Spleen (tissue), 11 donors: ENCODE results near the gene PHF20. TPM values are rescaled to one million over a fixed set of nuclear protein-coding genes. Genes with fewer than 3 reads are reported as not detected.
A peak's percentile ranks its signal among the peaks of the same experiment; 100 is the strongest.
"Not testable (repeated sequence)": the region's sequence is repeated elsewhere in the genome, so short reads cannot be mapped to it uniquely, and the experiment has no call there.

Source experiments
- DNase-seq: peaks from one replicate; pipeline ENCODE4 v3.0.0-alpha.2; 2020
- H3K27ac ChIP-seq, 8 donors: fragments of 200-600 bp; sonication (generic) in 7 of 8; 1 replicate in 4 of 8; 2 replicates in 4 of 8; pipeline versions ENCODE4 v1.5.0 to v1.8.0; 2016 to 2021; ENCODE audit warnings: inconsistent platforms in 4 of 8, mild to moderate bottlenecking in 4 of 8, moderate library complexity in 1 of 8
- H3K27me3 ChIP-seq, 7 donors: fragments of 200-600 bp; sonication (generic) in 6 of 7; replicated peaks in 1 of 7; 1 replicate in 4 of 7; 2 replicates in 3 of 7; pipeline versions ENCODE4 v1.5.0 to v1.8.0; 2016 to 2021; ENCODE audit warnings: inconsistent platforms in 3 of 7, mild to moderate bottlenecking in 1 of 7
- H3K36me3 ChIP-seq, 6 donors: fragments of 200-600 bp; sonication (generic) in 5 of 6; 1 replicate in 4 of 6; 2 replicates in 2 of 6; pipeline versions ENCODE4 v1.5.0 to v1.8.0; 2016 to 2021; ENCODE audit warnings: inconsistent platforms in 2 of 6
- H3K4me1 ChIP-seq, 6 donors: fragments of 200-600 bp; sonication (generic) in 5 of 6; 1 replicate in 3 of 6; 2 replicates in 3 of 6; pipeline versions ENCODE4 v1.5.0 to v1.8.0; 2016 to 2021; ENCODE audit warnings: inconsistent platforms in 3 of 6
- H3K4me3 ChIP-seq, 8 donors: fragments of 200-600 bp; sonication (generic) in 7 of 8; 1 replicate in 4 of 8; 2 replicates in 4 of 8; pipeline versions ENCODE4 v1.5.0 to v1.8.0; 2016 to 2021; ENCODE audit warnings: inconsistent platforms in 4 of 8, mild to moderate bottlenecking in 4 of 8, moderate library complexity in 2 of 8
- H3K9me3 ChIP-seq, 8 donors: fragments of 200-600 bp; sonication (generic) in 7 of 8; 1 replicate in 4 of 8; 2 replicates in 4 of 8; pipeline versions ENCODE4 v1.5.0 to v1.8.0; 2016 to 2021; ENCODE audit warnings: inconsistent platforms in 4 of 8
- CTCF ChIP-seq, 11 experiments: fragments of 200-600 bp in 7 of 11; fragments of 450-650 bp in 4 of 11; sonication (generic) in 4 of 11; IDR thresholded peaks in 8 of 11; conservative IDR thresholded peaks in 3 of 11; 1 replicate in 7 of 11; 2 replicates in 4 of 11; pipeline versions ENCODE4 v1.4.0 to v1.8.0; 2016 to 2021; ENCODE audit warnings: antibody characterized with exemption in 11 of 11, inconsistent platforms in 4 of 11, mild to moderate bottlenecking in 1 of 11
- POLR2A ChIP-seq, 3 donors: fragments of 450-650 bp; IDR thresholded peaks; one replicate each; pipeline ENCODE4 v1.5.1; 2017; ENCODE audit warnings: antibody characterized with exemption in 3 of 3, mild to moderate bottlenecking in 1 of 3
- POLR2AphosphoS5 ChIP-seq, 3 donors: sonication (generic); formaldehyde crosslinking; IDR thresholded peaks; one replicate each; pipeline ENCODE4 v1.5.1; 2017; ENCODE audit warnings: antibody characterized with exemption in 3 of 3
- WGBS, 5 donors: extraction: QIAGEN DNeasy Blood & Tissue Kit in 3 of 5; methylation state at CpG; one replicate each; pipeline versions ENCODE4 v1.1.5 to v1.1.7; 2013 to 2018; 5-methylcytosine and 5-hydroxymethylcytosine counted together
- intact Hi-C: fragments of 100-400 bp; cut with DNase I; formaldehyde crosslinking; loops from one replicate; pipeline ENCODE4 v1.15.0; 2023; ENCODE audit warnings: low total_unique reads
- polyA plus RNA-seq, 3 donors: library from polyadenylated mRNA; stranded (reverse); fragments of 200-250 nt; gene quantifications; one replicate each; pipeline ENCODE4 v1.2.1, GENCODE V29; 2013
- total RNA-seq, 7 donors: library from RNA; depleted of rRNA in 3 of 7; stranded (reverse); fragments of >200 nt in 3 of 7; fragmentation: NEBNext Ultra II Directional in 4 of 7; extraction: Animal tissue kit (Norgen Biotek cat#: 25700) in 4 of 7; gene quantifications; one replicate each; pipeline versions ENCODE4 v1.1.0 to v1.2.1, GENCODE V29; 2016 to 2021
- donor health status: healthy with polysubstance abuse.
- donor health status: DM: no; HTN: no; CAD: no; lungs with moderate emphysema.
- donor health status: DM: no; HTN: no; CAD: no.
- donor health status: Bipolar disorder and iron deficiency.
- donor health status: healthy.
- donor health status: DM: no; HTN: no; CAD: no.
- donor health status: DM: yes; HTN: yes; CAD: no.

PHF20 gene
- total and polyA plus RNA-seq, 10 donors: 40.0 to 89.9 (median 57.4) TPM

GRCh38 chr20:35840421-35840820, 68.6 kb downstream of the PHF20 start:
- intact Hi-C loops: no loop called here
- WGBS, 5 donors: 45 to 70% (median 64%) methylated on average over 2 of the region's 2 CpGs
- Histone ChIP-seq H3K36me3 (peaks cover 3 to 63% (median 21%) of the 10 kb centered on the region in 6 donors), H3K4me3 (no peak overlapping the region), H3K27ac (peak overlapping the region in 3 of 8 donors; percentile 2 to 52 (median 26)), H3K4me1 (peaks cover 0 to 33% (median 8%) of the 10 kb centered on the region in 6 donors), H3K9me3 (peaks cover 0 to 27% (median 23%) of the 10 kb centered on the region in 8 donors), H3K27me3 (no peaks in the 10 kb centered on the region)
- no peak for DNase-seq
- TF ChIP-seq CTCF (IDR thresholded peaks at IDR 0.05 in 8 of 11, conservative IDR thresholded peaks at IDR 0.05 in 3 of 11): no peak

DNA sequence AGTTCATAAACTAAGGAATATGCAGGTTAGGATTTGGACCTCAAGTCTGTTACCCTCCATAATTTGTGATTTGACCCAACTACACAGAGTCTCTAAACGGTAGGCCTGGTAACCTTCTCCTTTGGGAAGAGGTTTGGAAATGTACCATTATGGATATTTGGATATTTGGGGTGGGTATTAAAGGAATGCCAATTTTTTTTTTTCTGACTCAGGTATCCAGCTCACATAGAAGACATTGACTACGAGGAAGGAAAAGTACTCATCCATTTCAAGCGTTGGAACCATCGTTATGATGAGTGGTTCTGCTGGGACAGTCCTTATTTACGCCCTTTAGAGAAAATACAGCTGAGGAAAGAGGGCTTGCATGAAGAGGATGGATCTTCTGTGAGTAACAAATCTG, 70.5 kb downstream of the PHF20 start:
- intact Hi-C loops: no loop called here
- DNase-seq: no peak
- no peak for TF ChIP-seq POLR2A (IDR thresholded peaks at IDR 0.05)
- TF ChIP-seq POLR2AphosphoS5 (IDR thresholded peaks at IDR 0.05): no peak
- no peak for TF ChIP-seq CTCF (IDR thresholded peaks at IDR 0.05 in 8 of 11, conservative IDR thresholded peaks at IDR 0.05 in 3 of 11)
- 96 to 100% (median 98%) methylated on average over 5 of the region's 5 CpGs for WGBS, 5 donors
- peaks cover 0 to 29% (median 8%) of the 10 kb centered on the region in 6 donors for H3K4me1 ChIP-seq
- H3K36me3 ChIP-seq: peaks cover 3 to 76% (median 32%) of the 10 kb centered on the region in 6 donors
- H3K27ac ChIP-seq: no peak overlapping the region
- H3K9me3 ChIP-seq: peaks cover 0 to 27% (median 23%) of the 10 kb centered on the region in 8 donors
- no peaks in the 10 kb centered on the region for H3K27me3 ChIP-seq
- H3K4me3 ChIP-seq: no peak overlapping the region

- Histone ChIP-seq H3K9me3 (peaks cover 0 to 27% (median 23%) of the 10 kb centered on the region in 8 donors), H3K4me1 (peaks cover 0 to 30% (median 8%) of the 10 kb centered on the region in 6 donors), H3K36me3 (peaks cover 3 to 82% (median 33%) of the 10 kb centered on the region in 6 donors)
- H3K4me3 ChIP-seq, DNase-seq, H3K27ac ChIP-seq, H3K27me3 ChIP-seq, intact Hi-C loops: not testable (repeated sequence)
- WGBS, 5 donors: 94 to 98% (median 95%) methylated on average over 6 of the region's 6 CpGs
Observed at GRCh38 chr20:35843894-35844293, 72.1 kb downstream of the PHF20 start.

GRCh38 chr20:35845561-35845960, 73.7 kb downstream of the PHF20 start:
- TF ChIP-seq POLR2AphosphoS5 (IDR thresholded peaks at IDR 0.05): no peak
- TF ChIP-seq CTCF (IDR thresholded peaks at IDR 0.05 in 8 of 11, conservative IDR thresholded peaks at IDR 0.05 in 3 of 11): no peak
- no peak for TF ChIP-seq POLR2A (IDR thresholded peaks at IDR 0.05)
- 88 to 99% (median 95%) methylated on average over 6 of the region's 6 CpGs for WGBS, 5 donors
- no peak for DNase-seq
- H3K4me1 ChIP-seq: peaks cover 0 to 27% (median 10%) of the 10 kb centered on the region in 6 donors
- no peak overlapping the region for H3K4me3 ChIP-seq
- intact Hi-C loops: no loop called here
- H3K27me3 ChIP-seq: no peaks in the 10 kb centered on the region
- H3K36me3 ChIP-seq: peaks cover 3 to 95% (median 33%) of the 10 kb centered on the region in 6 donors
- H3K9me3 ChIP-seq: peaks cover 0 to 27% (median 23%) of the 10 kb centered on the region in 8 donors
- H3K27ac ChIP-seq: no peak overlapping the region

GRCh38 chr20:35849706-35850105, 77.9 kb downstream of the PHF20 start:
- H3K9me3 ChIP-seq: no peaks in the 10 kb centered on the region
- WGBS, 5 donors: 38 to 55% (median 48%) methylated on average over 4 of the region's 4 CpGs
- intact Hi-C loops: no loop called here
- no peak for DNase-seq
- TF ChIP-seq CTCF (IDR thresholded peaks at IDR 0.05 in 8 of 11, conservative IDR thresholded peaks at IDR 0.05 in 3 of 11) (no peak), POLR2AphosphoS5 (IDR thresholded peaks at IDR 0.05) (no peak), POLR2A (IDR thresholded peaks at IDR 0.05) (no peak)
- peak overlapping the region in 2 of 8 donors; percentile 16 to 33 for H3K27ac ChIP-seq
- H3K4me1 ChIP-seq: peaks cover 0 to 40% (median 10%) of the 10 kb centered on the region in 6 donors
- peaks cover 6 to 96% (median 33%) of the 10 kb centered on the region in 6 donors for H3K36me3 ChIP-seq
- no peaks in the 10 kb centered on the region for H3K27me3 ChIP-seq
- H3K4me3 ChIP-seq: no peak overlapping the region

DNA sequence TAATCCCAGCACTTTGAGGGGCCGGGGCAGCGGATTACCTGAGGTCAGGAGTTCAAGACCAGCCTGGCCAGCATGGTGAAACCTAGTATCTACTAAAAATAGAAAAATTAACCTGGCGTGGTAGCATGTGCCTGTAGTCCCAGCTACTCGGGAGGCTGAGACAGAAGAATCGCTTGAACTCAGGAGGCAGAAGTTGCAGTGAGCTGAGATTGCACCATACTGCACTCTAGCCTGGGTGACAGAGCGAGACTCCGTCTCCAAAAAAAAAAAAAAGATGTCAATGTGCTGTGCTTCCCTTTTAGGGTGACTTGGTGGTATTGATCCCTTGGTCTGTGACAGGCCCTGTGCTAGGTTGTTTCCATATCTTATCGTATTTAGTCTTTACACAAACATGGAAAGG, 79.8 kb downstream of the PHF20 start:
- H3K27me3 ChIP-seq, intact Hi-C loops, H3K9me3 ChIP-seq, H3K4me3 ChIP-seq, DNase-seq: not testable (repeated sequence)
- Histone ChIP-seq H3K4me1 (peaks cover 0 to 40% (median 10%) of the 10 kb centered on the region in 6 donors), H3K36me3 (peaks cover 6 to 93% (median 28%) of the 10 kb centered on the region in 6 donors), H3K27ac (peak overlapping the region in 3 of 8 donors; percentile 24 to 53 (median 29))
- 65 to 91% (median 81%) methylated on average over 8 of the region's 8 CpGs for WGBS, 5 donors
